NCI-H460 (cell line): Measurements from ENCODE around the gene TBX21. TPM values are rescaled to one million over a fixed set of nuclear protein-coding genes. Genes with fewer than 3 reads are reported as not detected.
A peak's percentile ranks its signal among the peaks of the same experiment; 100 is the strongest.

Experiments
- DNase-seq: peaks from one replicate; pipeline ENCODE4 v3.0.0-alpha.2; 2016; ENCODE audit warnings: low read depth; ENCODE audit errors: extremely low read depth
- total RNA-seq: library from RNA; depleted of rRNA; stranded (reverse); fragments of >200 nt; shearing (Covaris generic); gene quantifications from 2 replicates; pipeline ENCODE4 v1.2.3, GENCODE V29; 2014

Gene TBX21
- total RNA-seq, 1 experiment from 2014 or later: not detected

GRCh38 chr17:47697906-47698711 is 34.9 kb upstream of the TBX21 start:
- DNase-seq: no peak

DNA sequence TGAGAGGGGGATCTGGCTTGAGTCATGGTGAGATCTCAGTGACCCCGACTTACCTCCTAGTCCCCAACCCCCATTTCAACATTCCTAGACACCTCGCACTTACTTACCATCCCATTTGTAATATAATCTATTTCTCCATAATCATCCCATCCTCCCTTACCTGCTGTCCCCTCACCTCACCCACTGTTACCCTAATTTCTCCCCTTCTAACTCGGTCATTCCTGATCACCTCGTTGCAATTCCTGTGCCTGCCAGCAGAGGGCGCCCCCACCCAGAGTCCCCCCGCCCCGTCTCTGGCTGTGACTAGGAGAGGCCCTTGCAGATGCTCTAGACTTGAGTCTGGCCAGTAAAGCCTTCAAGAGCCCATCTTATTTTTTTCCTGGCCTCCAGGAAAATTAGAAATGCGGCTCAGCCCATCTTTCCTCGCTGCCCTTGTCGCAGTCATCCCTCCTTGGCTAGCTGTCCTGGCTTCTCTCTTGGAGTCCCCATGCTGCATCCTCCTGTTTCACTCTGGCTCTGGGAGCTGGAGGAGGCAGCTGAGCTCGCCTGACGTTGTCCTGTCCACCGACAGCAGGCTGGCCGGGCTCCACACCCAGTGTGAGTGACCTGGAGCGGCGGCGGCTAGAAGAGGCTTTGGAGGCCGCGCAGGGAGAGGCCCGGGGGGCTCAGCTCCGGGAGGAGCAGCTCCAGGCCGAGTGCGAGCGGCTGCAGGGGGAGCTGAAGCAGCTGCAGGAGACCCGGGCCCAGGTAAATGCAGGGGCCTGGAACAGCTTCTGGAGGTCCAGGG is 34.1 kb upstream of the TBX21 start:
- peak; percentile 44 for DNase-seq

- DNase-seq: no peak
Measured at GRCh38 chr17:47699536-47699840, 33.5 kb upstream of the TBX21 start.

DNA sequence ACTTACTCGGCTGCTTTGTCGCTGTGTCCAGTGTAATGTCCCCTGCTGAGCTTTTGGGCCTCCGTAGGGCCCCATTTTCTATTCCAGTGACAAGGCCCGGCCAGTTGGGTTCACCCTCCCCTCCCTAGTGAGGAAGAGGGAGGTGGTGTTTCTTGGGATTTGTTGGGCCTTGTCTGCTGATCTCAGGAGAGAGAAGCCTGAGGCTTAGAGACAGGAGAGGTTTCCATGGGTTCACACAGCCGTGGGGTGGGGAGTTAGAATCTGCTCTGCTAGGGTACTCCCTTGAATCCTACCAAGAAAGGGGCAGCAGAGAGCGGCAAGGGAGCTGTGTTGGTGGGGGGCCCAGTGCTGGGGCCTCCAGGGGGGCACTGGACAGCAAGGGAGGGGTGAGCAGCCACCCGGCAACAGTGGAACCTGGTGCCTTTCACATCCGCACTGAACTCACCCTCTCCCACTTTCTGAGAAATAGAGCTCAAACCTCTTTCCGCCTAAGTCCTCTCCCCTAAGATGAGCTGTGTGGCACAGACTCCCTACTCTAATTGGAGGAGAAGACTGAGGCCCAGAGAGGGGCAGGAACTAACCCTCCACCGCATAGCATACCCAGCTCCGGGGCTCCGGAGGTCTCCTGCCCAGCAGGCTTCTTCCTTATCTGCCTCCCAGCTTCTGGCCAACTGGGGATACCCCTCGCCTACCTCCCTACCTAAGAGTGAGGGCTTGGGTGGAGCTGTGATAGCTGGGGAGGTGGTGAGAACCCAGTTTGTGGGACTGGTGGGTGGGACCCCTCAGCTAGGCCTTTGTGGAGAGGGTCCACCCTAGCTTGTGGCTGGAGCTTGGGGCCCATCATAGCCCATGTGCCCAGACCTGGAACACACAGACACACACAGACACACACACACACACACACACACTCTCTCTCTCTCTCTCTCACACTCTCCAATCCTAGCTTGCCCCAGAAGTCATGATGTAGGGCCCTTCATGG is 32.3 kb upstream of the TBX21 start:
- no peak for DNase-seq

GRCh38 chr17:47701608-47702007 is 31.4 kb upstream of the TBX21 start:
- DNase-seq: no peak

DNA sequence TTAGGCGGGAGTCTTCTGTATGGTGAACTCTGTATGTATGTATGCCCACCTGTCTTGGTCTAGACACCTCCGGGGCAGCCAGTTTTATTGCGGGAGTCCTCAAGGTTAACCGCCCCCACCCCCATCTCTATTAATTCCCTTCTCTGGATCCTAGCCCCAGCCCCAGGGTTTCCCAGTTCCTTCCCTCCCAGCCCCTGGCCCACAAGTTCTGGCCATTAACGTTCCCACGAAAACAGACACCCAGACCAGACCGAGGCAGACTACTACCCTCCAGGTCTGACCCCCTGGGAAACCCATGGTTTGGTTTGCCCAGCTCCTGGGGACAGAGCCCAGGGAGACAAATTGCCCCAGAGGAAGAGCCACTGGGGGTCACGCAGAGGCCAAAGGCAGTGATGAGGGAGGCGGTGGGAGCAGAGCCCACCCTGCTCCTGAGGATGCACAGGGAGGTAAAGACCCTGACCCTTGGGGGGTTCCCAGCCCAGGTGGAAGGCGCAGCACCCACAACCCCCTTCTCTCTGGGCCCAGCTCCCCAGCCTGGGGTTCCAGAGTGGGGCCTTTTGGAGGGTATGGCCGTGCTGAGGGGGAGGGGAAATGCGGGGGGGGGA is 30.5 kb upstream of the TBX21 start:
- DNase-seq: no peak

DNA sequence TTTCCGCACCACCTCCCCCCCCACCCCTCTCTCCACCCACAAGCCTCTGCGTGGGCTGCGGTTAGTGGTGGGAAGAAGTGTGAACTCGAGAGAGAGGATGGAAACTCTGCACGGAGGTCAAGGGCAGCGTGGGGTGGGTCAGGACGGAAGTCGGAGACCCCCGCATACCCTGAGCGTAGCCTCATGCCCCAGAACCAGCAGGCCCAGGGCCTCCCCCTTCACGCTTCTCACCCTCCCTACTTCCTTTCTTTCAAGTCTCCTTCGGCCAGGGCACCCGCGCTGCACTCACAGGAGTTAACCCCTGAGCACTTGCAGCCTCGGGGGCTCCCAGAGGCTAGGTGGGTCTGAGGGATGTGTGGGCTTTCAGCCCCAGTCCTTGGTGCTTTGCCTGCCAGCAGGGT is 29.8 kb upstream of the TBX21 start:
- no peak for DNase-seq

GRCh38 chr17:47703671-47704070 is 29.4 kb upstream of the TBX21 start:
- no peak for DNase-seq

DNA sequence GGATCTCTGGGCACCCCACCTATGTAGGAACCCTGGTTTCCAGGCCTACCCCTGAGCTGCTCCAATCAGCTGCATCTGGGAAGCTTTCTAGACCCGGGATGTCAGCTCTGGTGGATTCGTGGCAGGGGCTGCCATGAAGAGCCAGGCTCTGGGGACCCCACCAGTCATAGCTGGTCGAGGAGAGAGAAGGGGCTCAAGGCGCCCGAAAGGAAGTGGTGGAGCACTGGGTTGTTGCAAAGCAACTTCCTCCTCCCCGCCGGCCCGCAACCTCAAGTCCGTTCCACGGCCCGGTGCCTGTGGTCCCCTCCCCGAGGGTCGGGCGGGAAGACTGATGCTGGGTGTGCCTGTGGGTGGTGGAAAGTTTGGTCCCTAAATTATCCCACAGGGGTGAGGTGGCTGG is 28.9 kb upstream of the TBX21 start:
- no peak for DNase-seq

- DNase-seq: no peak
Measured at GRCh38 chr17:47704736-47705135, 28.3 kb upstream of the TBX21 start.

- no peak for DNase-seq
Measured at GRCh38 chr17:47705536-47706530, 27.2 kb upstream of the TBX21 start.

DNA sequence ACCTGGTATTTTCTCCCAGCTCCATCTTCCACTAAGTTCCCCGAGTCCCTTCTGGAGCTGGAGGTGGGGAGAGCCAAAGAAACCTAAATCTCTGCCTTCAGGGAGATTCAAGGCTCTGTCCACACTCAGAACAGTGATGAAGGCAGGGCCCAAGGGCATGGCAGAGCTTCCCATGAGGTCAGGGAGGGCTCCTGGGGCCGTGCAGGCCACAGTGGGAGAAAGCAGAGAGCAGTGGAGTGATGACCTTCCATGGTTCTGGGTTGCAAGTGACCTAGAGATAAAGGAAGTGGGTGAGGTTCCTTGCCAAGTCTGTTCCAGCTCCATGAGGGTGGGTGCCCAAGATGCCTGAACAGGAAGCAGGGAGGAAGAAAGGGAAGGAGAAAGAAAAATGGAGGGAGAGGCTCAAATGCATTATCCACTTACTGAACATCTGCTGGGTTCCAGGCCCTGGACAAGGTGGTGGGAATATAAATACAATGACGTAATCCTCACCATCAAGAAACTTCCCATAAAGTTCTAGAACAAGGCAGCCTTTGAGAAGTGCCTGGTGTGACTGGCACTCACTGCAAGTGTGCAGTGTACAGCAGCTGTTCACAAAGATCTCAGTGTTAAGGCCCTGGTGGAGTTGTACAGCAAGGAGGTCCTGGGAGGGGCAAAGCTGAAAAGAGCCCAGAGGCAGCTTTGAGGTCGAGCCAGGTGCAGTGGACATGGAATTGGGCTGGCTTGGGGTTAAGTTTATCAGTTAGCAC is 25.8 kb upstream of the TBX21 start:
- no peak for DNase-seq

DNA sequence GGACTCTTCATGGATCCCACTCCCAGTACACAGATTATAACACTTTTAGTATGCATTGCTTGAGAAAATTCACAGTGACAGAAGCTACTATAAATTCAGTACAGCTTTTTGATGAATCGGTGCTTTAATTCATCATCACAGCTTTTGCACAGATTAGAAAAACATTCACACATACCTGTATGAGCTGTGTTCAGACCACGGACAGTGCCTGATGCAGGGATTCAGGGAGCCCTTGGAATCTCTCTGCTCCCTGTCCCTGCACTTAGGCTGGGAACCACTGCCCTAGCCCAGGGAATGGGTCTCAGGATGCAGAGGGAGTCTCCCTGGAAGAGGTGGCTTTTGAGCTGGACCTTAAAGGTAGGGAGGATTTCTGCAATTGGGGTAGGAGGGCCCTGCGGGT is 25.2 kb upstream of the TBX21 start:
- DNase-seq: no peak

GRCh38 chr17:47708312-47708863 is 24.6 kb upstream of the TBX21 start:
- no peak for DNase-seq

- DNase-seq: no peak
Measured at GRCh38 chr17:47708864-47709541, 24.0 kb upstream of the TBX21 start.

- no peak for DNase-seq
Measured at GRCh38 chr17:47709594-47709993, 23.4 kb upstream of the TBX21 start.

DNA sequence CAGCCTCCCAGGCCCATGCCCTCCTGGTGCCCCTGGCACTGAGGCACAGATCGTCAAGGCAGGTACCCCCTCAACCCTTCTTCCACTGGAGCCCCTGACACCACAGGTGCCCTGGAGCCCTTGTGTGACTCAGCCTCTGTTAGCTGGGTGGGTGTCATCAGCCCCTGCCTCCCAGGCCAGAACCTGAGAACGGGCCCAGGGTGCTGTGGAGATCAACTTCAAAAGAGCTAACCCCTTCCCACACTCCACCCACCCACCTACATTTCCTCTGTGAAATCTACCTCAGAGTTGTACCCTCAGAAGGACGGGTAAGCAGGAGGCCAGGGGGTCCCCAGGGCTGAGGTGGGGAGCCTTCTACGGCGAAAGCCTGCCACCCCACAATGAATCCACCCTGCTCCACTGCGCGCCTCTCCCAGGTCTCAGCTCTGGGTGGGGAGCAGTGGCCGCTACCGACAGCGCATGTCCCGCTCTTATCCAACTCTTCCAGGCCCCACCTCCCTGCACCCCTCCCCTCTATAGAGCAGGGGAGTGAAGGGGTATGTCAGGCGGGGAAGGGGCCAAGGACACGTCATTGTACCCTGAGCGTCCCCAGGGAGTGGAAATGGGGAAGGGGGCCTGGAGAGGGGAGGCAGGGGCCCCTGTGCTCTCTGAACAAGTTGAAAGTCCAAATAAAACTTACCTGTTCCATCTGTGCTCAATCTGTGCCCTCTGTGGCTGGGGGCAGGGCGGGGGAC is 21.5 kb upstream of the TBX21 start:
- no peak for DNase-seq
